Heart right ventricle (tissue), 16 donors: ENCODE data around the gene VPS41. TPM values are rescaled to one million over a fixed set of nuclear protein-coding genes. Genes with fewer than 3 reads are reported as not detected.

Experiments used
- ATAC-seq, 8 donors: fragments of 200-7000 bp; cut with Tn5 transposase; one replicate each; pipeline ENCODE4 v1.9.1; 2020; ENCODE audit warnings: mild to moderate bottlenecking in 8 of 8, moderate library complexity in 8 of 8, moderate number of reproducible peaks in 1 of 8
- DNase-seq, 2 donors: peaks; one replicate each; pipeline ENCODE4 v3.0.0-alpha.2; 2020
- H3K27ac ChIP-seq, 10 donors: fragments of 200-600 bp; sonication (generic) in 2 of 10; one replicate each; pipeline versions ENCODE4 v1.5.0 to v1.8.0; 2020 to 2022; ENCODE audit warnings: mild to moderate bottlenecking in 3 of 10
- H3K27me3 ChIP-seq, 7 donors: fragments of 200-600 bp; one replicate each; pipeline ENCODE4 v1.8.0; 2021 to 2022; ENCODE audit warnings: mild to moderate bottlenecking in 2 of 7
- H3K36me3 ChIP-seq, 9 donors: fragments of 200-600 bp; sonication (generic) in 1 of 9; one replicate each; pipeline versions ENCODE4 v1.5.0 to v1.8.0; 2020 to 2022; ENCODE audit warnings: mild to moderate bottlenecking in 2 of 9
- H3K4me1 ChIP-seq, 9 donors: fragments of 200-600 bp; sonication (generic) in 1 of 9; one replicate each; pipeline versions ENCODE4 v1.5.0 to v1.8.0; 2020 to 2022; ENCODE audit warnings: mild to moderate bottlenecking in 4 of 9
- H3K4me3 ChIP-seq, 10 donors: fragments of 200-600 bp; sonication (generic) in 2 of 10; one replicate each; pipeline versions ENCODE4 v1.5.0 to v1.8.0; 2020 to 2022; ENCODE audit warnings: mild to moderate bottlenecking in 7 of 10, moderate library complexity in 2 of 10
- H3K9me3 ChIP-seq, 11 donors: fragments of 200-600 bp in 10 of 11; sonication (generic) in 2 of 11; one replicate each; pipeline versions ENCODE4 v1.5.0 to v1.8.0; 2013 to 2022; ENCODE audit warnings: mild to moderate bottlenecking in 2 of 11, control low read depth in 1 of 11, moderate library complexity in 1 of 11
- CTCF ChIP-seq, 9 donors: fragments of 200-600 bp; sonication (generic) in 2 of 9; IDR thresholded peaks; one replicate each; pipeline versions ENCODE4 v1.5.0 to v1.8.0; 2021 to 2022; ENCODE audit warnings: antibody characterized with exemption in 9 of 9, mild to moderate bottlenecking in 5 of 9, moderate library complexity in 1 of 9
- WGBS, 2 donors: extraction: QIAGEN DNeasy Blood & Tissue Kit; methylation state at CpG; one replicate each; pipeline ENCODE4 v1.1.7; 2013; ENCODE audit warnings: inconsistent platforms in 1 of 2; 5-methylcytosine and 5-hydroxymethylcytosine counted together
- intact Hi-C, 10 donors: fragments of 100-400 bp; cut with DNase I; formaldehyde crosslinking; loops; one replicate each; pipeline versions ENCODE4 v1.11.1 to v1.14.2; 2022
- polyA plus RNA-seq, 2 donors: library from polyadenylated mRNA; stranded (reverse); fragments of 200-250 nt; gene quantifications; one replicate each; pipeline ENCODE4 v1.2.3, GENCODE V29; 2013
- total RNA-seq, 10 donors: library from RNA; stranded (reverse); fragmentation: NEBNext Ultra II Directional in 3 of 10; extraction: Animal tissue kit (Norgen Biotek cat#: 25700) in 3 of 10; gene quantifications; one replicate each; pipeline versions ENCODE4 v1.2.1 to v1.2.4, GENCODE V29; 2021 to 2023
- donor health status: Arrhythmogenic right ventricular cardiomyopathy.
- donor health status: ischemic (EF 13 %, LVEDD 7.1; RV severe dilation, severe dysfunction).
- donor health status: healthy with polysubstance abuse.
- donor health status: DM: no; HTN: yes; CAD: no.
- donor health status: DM: no; HTN: no; CAD: no.
- donor health status: ischemic (EF 25% LVEDD 6.9; RV normal size, moderate dysfunction).
- donor health status: ischemic (EF 25% LVEDD 5.7; RV mildly dilated, moderate dysfunction).
- donor health status: healthy.
- donor health status: DM: yes; HTN: yes; CAD: no.
- donor health status: Ischemic cardiomyopathy.
- donor health status: ischemic (EF 35%, LVEDD 5.7; RV mildly dilated, moderate dysfunction).
- donor health status: nonischemic (EF 11% LVEDD 7.7; RV severe dilation, severe dysfunction).
- donor health status: DM: yes; HTN: yes; CAD: no.
- donor health status: PGD.
- donor health status: ischemic (EF 29% LVEDD 5.4; RV normal size, mild dysfunction).
- donor health status: nonischemic (EF 23%, LVEDD 6.1; RV moderate dilation, normal function).

The VPS41 gene
- total and polyA plus RNA-seq, 12 donors, result 7.1 to 60.7 (median 48.0) TPM

DNA sequence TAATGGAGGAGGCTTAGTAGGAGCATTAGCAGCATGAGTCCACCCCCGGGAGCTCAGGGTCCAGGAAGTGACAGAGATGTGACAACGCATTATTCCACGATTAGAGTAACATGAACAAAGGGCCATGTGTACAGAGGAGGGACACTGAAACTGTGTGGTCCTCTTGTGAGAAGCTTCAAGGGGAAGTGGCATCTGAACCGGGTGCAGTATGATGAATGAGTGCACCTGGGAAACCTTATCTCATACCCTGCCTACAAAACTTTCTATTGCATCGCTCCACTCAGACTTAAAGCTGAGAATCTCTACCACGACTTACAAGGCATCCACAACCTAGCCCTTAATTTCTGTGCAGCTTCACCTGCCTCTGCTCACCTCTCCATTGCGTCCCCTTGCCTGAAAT lies 162.6 kb downstream of the VPS41 start:
- TF ChIP-seq CTCF (IDR thresholded peaks at IDR 0.05), result no peak
- Histone ChIP-seq H3K4me3 (no peak overlapping the region), H3K36me3 (peaks cover 0 to 83% (median 31%) of the 10 kb centered on the region in 9 donors), H3K9me3 (no peaks in the 10 kb centered on the region), H3K4me1 (no peaks in the 10 kb centered on the region), H3K27me3 (no peaks in the 10 kb centered on the region), H3K27ac (no peak overlapping the region)
- intact Hi-C loops, result loop anchor here in 3 of 10 donors (5.0 to 10.0 kb wide), 3 partner anchors 294 to 349 kb away; no protein-coding TSS in a partner anchor
- ATAC-seq (no peak), DNase-seq (no peak)
- WGBS, 2 donors, result 90 to 94% methylated on average over 7 of the region's 7 CpGs

GRCh38 chr7:38744746-38745145 lies 164.2 kb downstream of the VPS41 start:
- ATAC-seq (no peak), DNase-seq (no peak)
- Histone ChIP-seq H3K27ac (no peak overlapping the region), H3K36me3 (peaks cover 0 to 84% (median 31%) of the 10 kb centered on the region in 9 donors), H3K4me1 (no peaks in the 10 kb centered on the region), H3K27me3 (no peaks in the 10 kb centered on the region), H3K9me3 (no peaks in the 10 kb centered on the region), H3K4me3 (no peak overlapping the region)
- WGBS, 2 donors, result 89 to 95% methylated on average over 3 of the region's 3 CpGs
- intact Hi-C loops, result loop anchor here in 3 of 10 donors (5.0 to 10.0 kb wide), 3 partner anchors 292 to 347 kb away; no protein-coding TSS in a partner anchor
- no peak for TF ChIP-seq CTCF (IDR thresholded peaks at IDR 0.05)

GRCh38 chr7:38743899-38744298 lies 165.1 kb downstream of the VPS41 start:
- Histone ChIP-seq H3K9me3 (no peaks in the 10 kb centered on the region), H3K4me1 (no peaks in the 10 kb centered on the region), H3K27ac (peak overlapping the region in 1 of 10 donors; percentile 22), H3K4me3 (no peak overlapping the region), H3K27me3 (no peaks in the 10 kb centered on the region), H3K36me3 (peaks cover 0 to 88% (median 31%) of the 10 kb centered on the region in 9 donors)
- DNase-seq, result no peak
- no peak for TF ChIP-seq CTCF (IDR thresholded peaks at IDR 0.05)
- intact Hi-C loops, result loop anchor here in 1 of 10 donors (10.0 kb wide), 1 partner anchor 339 kb away; no protein-coding TSS in a partner anchor
- 69 to 71% methylated on average over 1 of the region's 1 CpG for WGBS, 2 donors
- no peak for ATAC-seq

DNA sequence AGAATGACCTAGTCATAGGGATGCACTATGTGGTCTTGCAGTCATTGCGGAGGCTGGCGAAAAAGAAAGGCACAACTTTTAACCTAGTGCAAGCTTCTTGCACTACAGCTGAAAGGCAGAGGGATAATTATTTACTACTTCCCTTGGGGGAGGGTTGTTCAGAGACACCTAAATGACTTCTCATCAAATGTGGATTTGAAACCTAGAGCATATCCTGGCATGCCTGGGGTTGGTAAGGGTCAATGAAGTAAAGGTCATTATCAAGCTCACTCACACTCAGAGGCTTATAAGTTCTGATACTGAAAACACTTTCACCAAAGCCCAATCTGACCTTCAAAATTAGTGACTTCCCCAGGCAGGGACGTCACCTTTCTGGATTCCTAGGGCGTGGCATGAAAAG lies 168.9 kb downstream of the VPS41 start:
- ATAC-seq (no peak), DNase-seq (no peak)
- Histone ChIP-seq H3K4me3 (no peak overlapping the region), H3K9me3 (no peaks in the 10 kb centered on the region), H3K4me1 (no peaks in the 10 kb centered on the region), H3K27me3 (no peaks in the 10 kb centered on the region), H3K27ac (no peak overlapping the region), H3K36me3 (peaks cover 0 to 90% (median 27%) of the 10 kb centered on the region in 9 donors)
- intact Hi-C loops, result loop anchor here in 1 of 10 donors (10.0 kb wide), 1 partner anchor 335 kb away; no protein-coding TSS in a partner anchor
- 95 to 97% methylated on average over 4 of the region's 4 CpGs for WGBS, 2 donors
- TF ChIP-seq CTCF (IDR thresholded peaks at IDR 0.05), result no peak
